Stimulated activated memory B cell treated with anti-CD40 and anti-IgM and Interleukin-4, amounts not matched to agents 10 μg/mL and 1 μg/mL and 100 μg/mL, for 72 hours (primary cell): ENCODE measurements around the gene GRK1.
"Not testable (repeated sequence)": the region's sequence is repeated elsewhere in the genome, so short reads cannot be mapped to it uniquely, and the experiment has no call there.

Experiments
- ATAC-seq: fragments of 150-1000 bp; cut with Tn5 transposase; 2 replicates; pipeline ENCODE4 v1.10.0; 2021
- H3K27ac Mint-ChIP-seq: one replicate; pipeline ENCODE4 v1.8.0; 2022; ENCODE audit warnings: mild to moderate bottlenecking, mixed read lengths
- H3K27me3 Mint-ChIP-seq: one replicate; pipeline ENCODE4 v1.8.0; 2022; ENCODE audit warnings: mixed read lengths
- H3K36me3 Mint-ChIP-seq: one replicate; pipeline ENCODE4 v1.8.0; 2022; ENCODE audit warnings: mixed read lengths
- H3K4me1 Mint-ChIP-seq: one replicate; pipeline ENCODE4 v1.8.0; 2022; ENCODE audit warnings: mixed read lengths
- H3K4me3 Mint-ChIP-seq: one replicate; pipeline ENCODE4 v1.8.0; 2022; ENCODE audit warnings: mild to moderate bottlenecking, moderate library complexity, mixed read lengths
- H3K9me3 Mint-ChIP-seq: one replicate; pipeline ENCODE4 v1.8.0; 2022; ENCODE audit warnings: mixed read lengths

GRK1 gene

GRCh38 chr13:113666951-113667701 lies at the start of gene GRK1:
Gene GRK1, plus strand, starts transcription at chr13:113667219. Its CDS starts 168 bp downstream, at chr13:113667387.
- Mint-ChIP-seq H3K27ac (no peak within 1 kb of the TSS), H3K4me1 (no peaks in the 10 kb centered on the region), H3K36me3 (no peaks in the 10 kb centered on the region), H3K4me3 (no peak within 1 kb of the TSS), H3K9me3 (no peaks in the 10 kb centered on the region), H3K27me3 (peaks cover 33% of the 10 kb centered on the region)
- ATAC-seq: no peak

- no peaks in the 10 kb centered on the region for H3K9me3 Mint-ChIP-seq
- H3K27ac Mint-ChIP-seq: no peak overlapping the region
- peaks cover 9% of the 10 kb centered on the region for H3K4me1 Mint-ChIP-seq
- H3K36me3 Mint-ChIP-seq: peaks cover 36% of the 10 kb centered on the region
- H3K27me3 Mint-ChIP-seq: no peaks in the 10 kb centered on the region
- H3K4me3 Mint-ChIP-seq: no peak overlapping the region
- no peak for ATAC-seq
These were observed 49.1 kb upstream of the GRK1 start for GRCh38 chr13:113617961-113618360.

GRCh38 chr13:113618455-113618854 lies 48.6 kb upstream of the GRK1 start:
- ATAC-seq: no peak
- H3K27ac Mint-ChIP-seq: no peak overlapping the region
- no peak overlapping the region for H3K4me3 Mint-ChIP-seq
- peaks cover 41% of the 10 kb centered on the region for H3K36me3 Mint-ChIP-seq
- peaks cover 9% of the 10 kb centered on the region for H3K4me1 Mint-ChIP-seq
- no peaks in the 10 kb centered on the region for H3K27me3 Mint-ChIP-seq
- no peaks in the 10 kb centered on the region for H3K9me3 Mint-ChIP-seq

- Mint-ChIP-seq H3K4me1 (peaks cover 9% of the 10 kb centered on the region), H3K36me3 (peaks cover 59% of the 10 kb centered on the region), H3K9me3 (no peaks in the 10 kb centered on the region), H3K4me3 (no peak overlapping the region), H3K27ac (no peak overlapping the region), H3K27me3 (no peaks in the 10 kb centered on the region)
- ATAC-seq: peak; percentile 12
These were observed 46.8 kb upstream of the GRK1 start for GRCh38 chr13:113620036-113620796.

- no peak for ATAC-seq
- Mint-ChIP-seq H3K27me3 (no peaks in the 10 kb centered on the region), H3K4me3 (no peak overlapping the region), H3K36me3 (peaks cover 65% of the 10 kb centered on the region), H3K27ac (no peak overlapping the region), H3K4me1 (peaks cover 9% of the 10 kb centered on the region), H3K9me3 (no peaks in the 10 kb centered on the region)
These were observed 46.0 kb upstream of the GRK1 start for GRCh38 chr13:113621046-113621445.

- H3K27me3 Mint-ChIP-seq, H3K4me3 Mint-ChIP-seq, ATAC-seq, H3K9me3 Mint-ChIP-seq, H3K4me1 Mint-ChIP-seq, H3K27ac Mint-ChIP-seq: not testable (repeated sequence)
- peaks cover 66% of the 10 kb centered on the region for H3K36me3 Mint-ChIP-seq
These were observed 45.5 kb upstream of the GRK1 start for GRCh38 chr13:113621498-113621897.

GRCh38 chr13:113621986-113622550 lies 45.0 kb upstream of the GRK1 start:
- not testable (repeated sequence) for H3K9me3 Mint-ChIP-seq, ATAC-seq, H3K4me1 Mint-ChIP-seq, H3K27ac Mint-ChIP-seq, H3K27me3 Mint-ChIP-seq, H3K4me3 Mint-ChIP-seq
- peaks cover 66% of the 10 kb centered on the region for H3K36me3 Mint-ChIP-seq

- no peak overlapping the region for H3K27ac Mint-ChIP-seq
- H3K36me3 Mint-ChIP-seq: peaks cover 71% of the 10 kb centered on the region
- ATAC-seq: no peak
- no peaks in the 10 kb centered on the region for H3K27me3 Mint-ChIP-seq
- H3K4me3 Mint-ChIP-seq: no peak overlapping the region
- H3K4me1 Mint-ChIP-seq: no peaks in the 10 kb centered on the region
- no peaks in the 10 kb centered on the region for H3K9me3 Mint-ChIP-seq
These were observed 44.1 kb upstream of the GRK1 start for GRCh38 chr13:113622791-113623490.

- ATAC-seq: peak; percentile 8
- no peak overlapping the region for H3K27ac Mint-ChIP-seq
- H3K4me3 Mint-ChIP-seq: no peak overlapping the region
- H3K27me3 Mint-ChIP-seq: no peaks in the 10 kb centered on the region
- no peaks in the 10 kb centered on the region for H3K9me3 Mint-ChIP-seq
- no peaks in the 10 kb centered on the region for H3K4me1 Mint-ChIP-seq
- peaks cover 71% of the 10 kb centered on the region for H3K36me3 Mint-ChIP-seq
These were observed 43.4 kb upstream of the GRK1 start for GRCh38 chr13:113623491-113624234.

- H3K36me3 Mint-ChIP-seq: peaks cover 76% of the 10 kb centered on the region
- ATAC-seq: no peak
These were observed 42.8 kb upstream of the GRK1 start for GRCh38 chr13:113624235-113624587.

GRCh38 chr13:113624640-113625304 lies 42.2 kb upstream of the GRK1 start:
- H3K36me3 Mint-ChIP-seq: peaks cover 81% of the 10 kb centered on the region
- not testable (repeated sequence) for H3K27ac Mint-ChIP-seq, ATAC-seq, H3K4me1 Mint-ChIP-seq, H3K4me3 Mint-ChIP-seq, H3K9me3 Mint-ChIP-seq, H3K27me3 Mint-ChIP-seq

More at GRCh38 chr13:113624235-113624587, 42.8 kb upstream of the GRK1 start:
- Mint-ChIP-seq H3K4me3 (no peak overlapping the region), H3K27me3 (no peaks in the 10 kb centered on the region), H3K9me3 (no peaks in the 10 kb centered on the region), H3K27ac (no peak overlapping the region), H3K4me1 (no peaks in the 10 kb centered on the region)

GRCh38 chr13:113625965-113626721 lies 40.9 kb upstream of the GRK1 start:
- Mint-ChIP-seq H3K27ac (no peak overlapping the region), H3K4me1 (no peaks in the 10 kb centered on the region)

GRCh38 chr13:113627136-113627535 lies 39.9 kb upstream of the GRK1 start:
- no peaks in the 10 kb centered on the region for H3K4me1 Mint-ChIP-seq
- no peaks in the 10 kb centered on the region for H3K27me3 Mint-ChIP-seq
- no peak for ATAC-seq
- no peak overlapping the region for H3K4me3 Mint-ChIP-seq
- peaks cover 81% of the 10 kb centered on the region for H3K36me3 Mint-ChIP-seq
- no peaks in the 10 kb centered on the region for H3K9me3 Mint-ChIP-seq
- no peak overlapping the region for H3K27ac Mint-ChIP-seq

More at GRCh38 chr13:113625965-113626721, 40.9 kb upstream of the GRK1 start:
- no peak for ATAC-seq
- H3K9me3 Mint-ChIP-seq: no peaks in the 10 kb centered on the region
- H3K36me3 Mint-ChIP-seq: peaks cover 79% of the 10 kb centered on the region
- no peak overlapping the region for H3K4me3 Mint-ChIP-seq
- no peaks in the 10 kb centered on the region for H3K27me3 Mint-ChIP-seq
